Right ventricle myocardium inferior (tissue), 1 donor: ENCODE data around the gene KRTAP2-1. TPM values are rescaled to one million over a fixed set of nuclear protein-coding genes. Genes with fewer than 3 reads are reported as not detected.
"Not testable (repeated sequence)": the region's sequence is repeated elsewhere in the genome, so short reads cannot be mapped to it uniquely, and the experiment has no call there.

Experiments used
- ATAC-seq: fragments of 200-7000 bp; cut with Tn5 transposase; one replicate; pipeline ENCODE4 v1.9.1; 2020; ENCODE audit warnings: mild to moderate bottlenecking, moderate library complexity
- DNase-seq: peaks from one replicate; pipeline ENCODE4 v3.0.0; 2021; ENCODE audit errors: missing footprints
- intact Hi-C: fragments of 100-400 bp; cut with DNase I; formaldehyde crosslinking; loops from one replicate; pipeline ENCODE4 v1.11.0; 2022
- total RNA-seq: library from RNA; stranded (reverse); fragmentation: NEBNext Ultra II Directional; extraction: Animal tissue kit (Norgen Biotek cat#: 25700); gene quantifications from one replicate; pipeline ENCODE4 v1.2.1, GENCODE V29; 2021
- donor health status: DM: no; HTN: yes; CAD: no; lungs with severe emphysema.

The KRTAP2-1 gene
- total RNA-seq, 1 donor from 2014 or later, result not detected

DNA sequence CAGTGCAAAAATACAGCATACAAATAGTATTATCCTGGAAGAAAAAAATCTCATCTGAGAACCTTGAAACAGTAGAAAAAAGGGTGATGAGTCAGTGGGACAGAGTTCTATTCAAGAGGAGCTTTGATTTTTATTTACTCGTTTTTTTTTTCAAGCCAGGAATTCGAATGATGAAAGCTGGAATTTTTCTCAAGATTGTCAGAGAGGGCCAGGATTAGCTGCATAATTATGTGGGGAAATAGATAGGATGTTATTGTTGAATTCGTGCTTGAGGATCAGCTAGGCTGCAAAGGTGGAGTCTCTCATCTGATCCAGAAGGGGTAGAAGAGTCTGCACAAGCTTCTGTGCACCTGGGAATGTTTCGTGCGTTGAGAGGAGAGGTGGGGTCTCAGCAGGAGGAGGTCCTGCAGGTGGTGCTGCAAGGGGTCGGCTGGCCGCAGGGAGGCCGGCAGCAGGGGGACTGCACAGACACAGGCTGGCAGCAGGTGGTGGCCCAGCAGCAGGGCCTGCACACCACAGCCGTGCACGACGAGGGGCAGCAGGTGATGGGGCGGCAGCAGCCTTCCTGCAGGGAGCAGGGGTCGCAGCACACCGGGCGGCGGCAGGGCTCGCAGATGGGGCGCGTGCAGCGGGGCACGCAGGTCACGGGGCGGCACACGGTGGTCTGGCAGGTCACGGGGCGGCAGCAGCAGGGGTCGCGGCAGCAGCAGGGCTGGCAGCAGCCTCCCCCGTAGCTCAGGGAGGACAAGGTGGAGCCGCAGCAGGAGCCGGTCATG is 12.3 kb upstream of the KRTAP2-1 start:
- DNase-seq, intact Hi-C loops, ATAC-seq: not testable (repeated sequence)

GRCh38 chr17:41058741-41059140 is 11.6 kb upstream of the KRTAP2-1 start:
- intact Hi-C loops, result no loop called here
- DNase-seq (no peak), ATAC-seq (no peak)

GRCh38 chr17:41057547-41057946 is 10.4 kb upstream of the KRTAP2-1 start:
- no peak for ATAC-seq
- intact Hi-C loops, result no loop called here

DNA sequence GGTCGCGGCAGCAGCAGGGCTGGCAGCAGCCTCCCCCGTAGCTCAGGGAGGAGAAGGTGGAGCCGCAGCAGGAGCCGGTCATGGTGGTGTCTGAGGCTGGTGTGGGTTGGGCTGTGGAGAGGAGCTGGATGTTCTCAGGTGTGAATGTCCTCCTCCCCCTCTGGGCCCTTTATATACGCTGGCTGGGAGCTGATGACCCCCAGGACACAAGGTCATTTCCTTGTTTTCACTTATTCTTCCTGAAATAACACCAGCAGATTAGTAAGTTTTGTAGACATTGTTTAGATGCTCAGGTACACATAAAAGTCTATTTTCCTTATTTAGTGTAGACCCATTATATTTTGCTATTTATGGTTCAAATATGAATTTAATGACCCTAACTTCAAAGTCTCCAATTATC is 8.0 kb upstream of the KRTAP2-1 start, which contains the start of gene KRTAP2-2:
TSS of gene KRTAP2-2 (minus strand) at position 101 of the 400 bp plus-strand sequence. CDS start at position 82, 19 bp downstream.
- DNase-seq, intact Hi-C loops, ATAC-seq: not testable (repeated sequence)

More at GRCh38 chr17:41057547-41057946, 10.4 kb upstream of the KRTAP2-1 start:
- DNase-seq, result no peak

DNA sequence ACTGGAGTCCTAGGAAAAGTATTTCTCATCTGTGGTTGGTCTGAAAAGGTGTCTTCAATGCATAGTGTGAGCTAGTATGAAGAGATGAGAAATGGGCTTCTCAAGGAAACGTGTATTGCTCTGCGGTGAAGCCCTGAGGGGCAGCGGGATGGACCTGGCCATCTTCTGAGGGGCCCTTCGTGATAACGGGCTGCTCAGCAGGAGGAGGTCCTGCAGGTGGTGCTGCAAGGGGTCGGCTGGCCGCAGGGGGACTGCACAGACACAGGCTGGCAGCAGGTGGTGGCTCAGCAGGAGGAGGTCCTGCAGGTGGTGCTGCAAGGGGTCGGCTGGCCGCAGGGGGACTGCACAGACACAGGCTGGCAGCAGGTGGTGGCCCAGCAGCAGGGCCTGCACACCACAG is 7.4 kb upstream of the KRTAP2-1 start:
- ATAC-seq, intact Hi-C loops, DNase-seq: not testable (repeated sequence)

DNA sequence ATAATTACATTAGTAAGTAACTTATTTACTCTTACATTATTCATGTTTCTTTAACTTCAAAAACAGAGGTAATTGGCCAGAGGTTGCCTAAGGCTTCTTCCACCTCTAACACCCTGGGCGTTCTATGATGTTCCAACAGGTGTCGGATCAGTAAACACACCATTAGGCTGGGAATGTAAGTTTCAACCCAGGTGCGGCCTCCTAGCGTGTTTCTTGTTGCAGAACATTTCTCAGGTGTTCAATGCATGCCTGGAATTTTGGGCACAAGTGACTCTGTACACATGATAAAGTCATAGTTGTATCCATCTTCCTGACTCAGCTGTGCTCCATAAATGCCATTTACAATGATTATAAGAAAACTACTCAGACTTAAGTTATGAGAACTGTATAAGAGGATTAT is 6.9 kb upstream of the KRTAP2-1 start:
- DNase-seq, result no peak
- intact Hi-C loops, result no loop called here
- no peak for ATAC-seq

GRCh38 chr17:41052566-41052965 is 5.5 kb upstream of the KRTAP2-1 start:
- DNase-seq (no peak), ATAC-seq (no peak)
- intact Hi-C loops, result no loop called here

- intact Hi-C loops, result no loop called here
- DNase-seq, result no peak
- ATAC-seq, result no peak
These were observed 2.0 kb upstream of the KRTAP2-1 start for GRCh38 chr17:41049110-41049509.

GRCh38 chr17:41048441-41048840 is 1.3 kb upstream of the KRTAP2-1 start:
- intact Hi-C loops, result no loop called here
- ATAC-seq (no peak), DNase-seq (no peak)

- intact Hi-C loops, result no loop called here
These were observed 4.2 kb downstream of the KRTAP2-1 start for GRCh38 chr17:41042953-41043352.

GRCh38 chr17:41040783-41041571 is 6.1 kb downstream of the KRTAP2-1 start, which contains the start of gene KRTAP1-1:
Gene KRTAP1-1, minus strand, starts transcription at chr17:41041450. Its CDS starts 53 bp downstream, at chr17:41041397.
- DNase-seq, intact Hi-C loops, ATAC-seq: not testable (repeated sequence)

More at GRCh38 chr17:41042953-41043352, 4.2 kb downstream of the KRTAP2-1 start:
- DNase-seq (no peak), ATAC-seq (no peak)

GRCh38 chr17:41037853-41038350 is 9.2 kb downstream of the KRTAP2-1 start:
- ATAC-seq (no peak), DNase-seq (no peak)
- intact Hi-C loops, result no loop called here

GRCh38 chr17:41034346-41034935 is 12.7 kb downstream of the KRTAP2-1 start, which contains the start of gene KRTAP1-3:
Gene KRTAP1-3, minus strand, starts transcription at chr17:41034874. Its CDS starts 53 bp downstream, at chr17:41034821.
- ATAC-seq, intact Hi-C loops, DNase-seq: not testable (repeated sequence)

DNA sequence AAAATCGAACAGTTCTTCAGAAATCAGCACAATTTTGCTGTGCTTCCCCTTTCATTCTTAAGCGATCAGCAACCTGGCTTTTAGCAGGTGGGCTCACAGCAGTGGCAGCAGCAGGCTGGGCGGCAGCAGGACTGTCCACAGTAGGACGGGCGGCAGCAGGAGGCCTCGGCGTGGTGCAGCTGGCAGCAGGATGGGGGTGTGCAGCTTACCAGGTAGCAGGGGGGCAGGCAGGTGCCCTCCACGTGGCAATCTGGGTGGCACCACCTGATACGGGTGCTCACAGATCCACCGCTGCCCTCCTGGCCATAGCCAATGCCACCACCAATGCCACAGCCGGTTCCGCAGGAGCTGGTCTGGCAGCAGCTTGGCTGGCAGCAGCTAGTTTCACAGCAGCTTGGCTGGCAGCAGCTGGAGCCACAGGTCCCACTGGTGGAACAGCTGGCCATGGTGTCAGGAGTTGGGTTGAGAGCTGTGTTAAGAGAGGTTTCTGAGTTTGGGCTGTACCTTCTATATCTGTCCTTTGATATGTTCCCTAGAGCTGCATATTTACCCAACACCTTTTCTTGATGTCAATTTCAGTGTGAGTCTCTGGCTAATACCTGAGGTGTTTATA is 17.4 kb downstream of the KRTAP2-1 start, which contains the start of gene KRTAP1-4:
TSS of gene KRTAP1-4 (minus strand) at position 563 of the 613 bp plus-strand sequence. CDS start at position 446, 117 bp downstream.
- no peak for ATAC-seq
- no peak for DNase-seq
- intact Hi-C loops, result no loop called here

DNA sequence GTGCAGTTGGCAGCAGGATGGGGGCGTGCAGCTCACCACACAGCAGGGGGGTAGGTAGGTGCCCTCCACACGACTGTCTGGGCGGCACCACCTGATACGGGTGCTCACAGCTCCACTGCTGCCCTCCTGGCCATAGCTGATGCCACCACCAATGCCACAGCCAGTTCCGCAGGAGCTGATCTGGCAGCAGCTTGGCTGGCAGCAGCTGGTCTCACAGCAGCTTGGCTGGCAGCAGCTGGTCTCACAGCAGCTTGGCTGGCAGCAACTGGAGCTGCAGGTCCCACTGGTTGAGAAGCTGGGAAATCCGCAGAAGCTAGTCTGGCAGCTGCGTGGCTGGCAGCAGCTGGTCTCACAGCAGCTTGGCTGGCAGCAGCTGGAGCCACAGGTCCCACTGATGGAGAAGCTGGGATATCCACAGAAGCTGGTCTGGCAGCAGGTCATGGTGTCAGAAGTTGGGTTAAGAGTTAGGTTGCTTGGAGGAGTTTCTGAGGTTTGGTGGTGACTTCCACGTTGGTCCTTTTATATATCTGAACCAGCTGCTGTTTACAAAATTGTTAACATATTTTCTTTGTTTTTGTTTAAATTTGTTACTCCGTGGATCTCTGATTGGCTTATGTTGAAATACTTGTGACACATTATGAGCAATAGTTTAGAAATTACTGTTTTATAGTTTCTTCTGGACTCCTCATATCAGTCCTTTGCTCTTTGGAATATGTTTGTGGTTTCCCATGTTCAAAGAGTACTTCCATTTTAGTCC is 20.2 kb downstream of the KRTAP2-1 start, which contains the start of gene KRTAP1-5:
TSS of gene KRTAP1-5 (minus strand) at position 494 of the 757 bp plus-strand sequence. CDS start at position 441, 53 bp downstream.
- no peak for ATAC-seq
- no peak for DNase-seq
- intact Hi-C loops, result no loop called here

DNA sequence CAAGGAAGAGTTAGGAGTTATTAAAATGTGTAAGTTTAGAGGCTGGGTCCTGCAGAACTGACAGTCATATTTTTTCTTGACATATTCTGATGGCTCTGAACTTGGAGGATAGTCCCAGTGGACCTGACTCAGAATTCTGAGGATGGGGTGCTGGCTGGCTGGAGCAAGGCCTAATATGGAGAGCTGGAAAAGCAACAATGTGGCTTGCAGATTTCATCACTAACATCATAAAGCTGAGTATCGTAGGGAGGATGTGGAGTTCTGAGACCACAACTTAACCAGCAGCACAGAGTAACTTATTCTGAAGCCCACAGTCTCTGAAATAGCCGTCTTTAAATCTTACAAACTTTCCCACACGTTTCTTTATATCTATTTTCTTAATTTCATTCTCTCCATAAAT is 22.4 kb downstream of the KRTAP2-1 start:
- intact Hi-C loops, result no loop called here
- no peak for DNase-seq
- ATAC-seq, result no peak

DNA sequence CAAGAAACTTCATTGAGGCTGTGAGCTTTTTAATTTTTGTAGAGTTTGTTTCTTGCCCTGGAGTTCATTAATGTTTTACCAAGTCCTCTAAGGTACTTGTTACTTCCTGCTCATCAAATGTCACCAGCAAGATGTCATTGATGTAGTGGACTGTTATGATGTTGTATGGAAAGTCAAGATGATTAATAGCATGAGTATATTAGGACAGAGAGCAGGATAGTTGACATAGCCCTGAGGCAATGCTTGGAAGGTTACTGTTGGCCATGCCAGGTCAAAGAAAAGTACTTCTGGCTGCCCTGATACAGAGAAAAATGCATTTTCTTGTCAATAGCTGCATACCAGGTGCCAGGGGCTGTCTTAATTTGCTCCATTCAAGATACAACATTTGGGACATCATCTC is 26.8 kb downstream of the KRTAP2-1 start:
- no peak for ATAC-seq
- no peak for DNase-seq
- intact Hi-C loops, result no loop called here
